ENCODE results near the gene CHMP5.
"Not testable (repeated sequence)": the region's sequence is repeated elsewhere in the genome, so short reads cannot be mapped to it uniquely, and the experiment has no call there.

CHMP5 gene

DNA sequence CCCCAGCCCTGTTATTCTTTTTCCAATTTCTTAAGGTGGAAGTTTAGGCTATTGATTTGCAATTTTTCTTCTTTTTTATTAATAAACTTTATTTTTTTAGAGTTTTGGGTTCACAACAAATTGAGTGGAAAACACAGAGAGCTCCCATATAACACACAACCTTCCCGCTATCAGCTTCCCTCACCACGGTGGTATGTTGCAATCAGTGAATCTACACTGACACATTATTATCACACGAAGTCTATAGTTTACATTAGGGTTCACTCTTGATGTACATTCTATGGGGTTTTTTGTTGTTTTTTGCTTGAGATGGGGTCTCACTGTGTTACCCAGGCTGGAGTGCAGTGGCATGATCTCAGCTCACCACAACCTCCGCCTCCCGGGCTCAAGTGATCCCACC lies 20.7 kb downstream of the CHMP5 start:
- DNase-seq, result no peak

DNA sequence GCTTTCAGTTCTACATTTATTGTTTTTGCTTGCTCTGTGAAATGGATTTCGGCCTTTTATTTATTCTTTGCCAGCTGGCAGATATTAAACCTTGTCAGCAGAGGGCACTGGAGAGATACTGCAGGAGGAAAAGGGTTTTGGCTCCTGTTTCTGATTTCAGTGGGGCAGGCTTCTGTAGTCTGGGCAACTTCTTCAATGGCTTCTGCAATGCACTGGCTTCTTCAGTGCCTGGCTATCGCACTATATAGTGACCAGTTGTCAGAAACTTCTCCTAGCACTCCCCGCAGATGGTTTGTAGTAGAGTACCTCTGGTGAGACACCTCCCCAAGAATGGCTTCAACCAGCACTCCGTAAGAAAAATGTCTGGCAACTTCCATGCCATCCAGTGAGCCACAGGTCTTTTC lies 22.2 kb downstream of the CHMP5 start:
- DNase-seq, result peak; percentile 2

DNA sequence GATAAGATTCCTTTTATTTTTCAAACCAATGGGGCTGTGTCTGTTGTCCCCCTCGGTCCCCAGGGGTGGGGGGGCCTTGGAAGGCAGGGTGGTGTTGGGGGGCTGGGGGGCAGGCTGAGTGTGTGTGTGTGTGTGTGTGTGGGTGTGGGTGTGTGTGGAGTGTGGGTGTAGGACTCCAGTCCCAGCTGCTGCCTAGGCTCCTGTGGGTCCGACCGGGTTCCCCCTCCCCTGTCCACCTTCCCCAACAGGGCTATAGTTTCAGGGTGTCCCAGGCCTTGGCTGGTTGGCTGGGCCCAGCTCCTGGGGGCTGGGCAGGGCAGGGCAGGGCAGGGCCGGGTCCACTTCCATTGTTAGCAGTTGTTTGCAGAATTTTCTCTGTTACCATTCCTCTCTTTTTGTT lies 23.4 kb downstream of the CHMP5 start:
- no peak for DNase-seq

DNA sequence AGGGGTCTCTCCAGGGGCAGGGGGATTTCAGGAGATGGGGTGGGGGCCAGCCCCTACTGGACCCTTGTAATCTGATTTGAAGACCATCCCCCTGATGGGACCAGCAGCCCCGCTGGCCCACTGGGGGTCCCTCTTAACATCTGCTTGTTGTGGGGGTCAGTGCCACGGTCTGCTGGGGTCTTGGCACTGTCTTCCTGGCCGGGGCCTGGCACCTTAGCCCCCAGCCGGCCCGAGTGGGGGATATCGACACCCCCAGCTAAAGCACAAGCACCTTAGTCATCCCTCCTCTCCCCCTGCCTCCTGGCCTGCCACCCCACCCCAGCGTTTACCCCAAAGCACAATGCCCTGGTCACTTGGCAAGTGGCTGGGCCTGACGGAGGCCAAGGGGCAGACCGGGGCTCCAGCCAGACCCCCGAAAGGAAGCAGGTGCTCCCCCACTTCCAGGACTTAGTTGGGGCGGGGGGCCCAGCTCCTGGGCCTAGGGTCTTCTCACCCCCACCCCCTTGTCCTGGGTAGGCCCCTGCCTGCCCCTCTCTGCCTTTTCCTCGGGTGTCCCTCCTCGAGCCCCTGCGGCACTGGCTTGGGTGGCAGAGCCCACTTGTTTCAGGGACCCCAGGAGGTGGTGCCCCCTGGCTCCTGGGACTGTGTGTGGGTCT lies 24.1 kb downstream of the CHMP5 start:
- DNase-seq, result no peak

DNA sequence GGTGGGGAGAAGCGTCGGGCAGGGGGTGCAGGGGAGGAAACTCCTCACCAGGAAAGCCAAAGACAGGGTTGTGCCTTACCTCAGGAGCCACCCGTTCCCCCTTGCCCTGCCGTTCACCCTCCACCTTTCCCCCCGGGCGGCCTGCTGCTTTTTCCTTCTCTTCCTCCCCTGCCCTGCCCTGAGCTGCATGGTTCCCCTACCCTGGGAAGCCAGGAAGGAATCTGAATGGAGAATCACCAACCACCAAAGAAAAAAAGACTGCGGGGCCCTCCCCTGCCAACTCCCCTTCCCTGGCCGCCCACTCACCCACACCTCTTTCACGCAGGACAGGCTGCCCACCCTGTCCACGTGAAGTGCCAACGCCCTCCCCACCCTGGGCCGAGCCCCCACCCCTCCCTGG lies 24.6 kb downstream of the CHMP5 start:
- DNase-seq, result no peak

DNA sequence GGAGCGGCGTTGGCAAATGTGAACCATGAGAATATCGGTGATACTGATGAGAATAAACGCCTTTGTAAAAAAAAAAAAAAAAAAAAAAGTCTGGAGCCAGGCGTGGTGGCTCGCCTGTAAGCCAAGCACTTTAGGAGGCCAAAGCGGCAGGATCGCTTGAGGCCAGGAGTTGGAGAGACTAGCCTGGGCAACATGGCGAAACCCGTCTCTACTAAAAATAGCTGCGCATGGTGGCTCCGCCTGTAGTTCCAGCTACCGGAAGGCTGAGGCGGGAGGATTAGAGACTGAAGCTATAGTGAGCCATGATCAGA lies 25.0 kb downstream of the CHMP5 start:
- no peak for DNase-seq

DNA sequence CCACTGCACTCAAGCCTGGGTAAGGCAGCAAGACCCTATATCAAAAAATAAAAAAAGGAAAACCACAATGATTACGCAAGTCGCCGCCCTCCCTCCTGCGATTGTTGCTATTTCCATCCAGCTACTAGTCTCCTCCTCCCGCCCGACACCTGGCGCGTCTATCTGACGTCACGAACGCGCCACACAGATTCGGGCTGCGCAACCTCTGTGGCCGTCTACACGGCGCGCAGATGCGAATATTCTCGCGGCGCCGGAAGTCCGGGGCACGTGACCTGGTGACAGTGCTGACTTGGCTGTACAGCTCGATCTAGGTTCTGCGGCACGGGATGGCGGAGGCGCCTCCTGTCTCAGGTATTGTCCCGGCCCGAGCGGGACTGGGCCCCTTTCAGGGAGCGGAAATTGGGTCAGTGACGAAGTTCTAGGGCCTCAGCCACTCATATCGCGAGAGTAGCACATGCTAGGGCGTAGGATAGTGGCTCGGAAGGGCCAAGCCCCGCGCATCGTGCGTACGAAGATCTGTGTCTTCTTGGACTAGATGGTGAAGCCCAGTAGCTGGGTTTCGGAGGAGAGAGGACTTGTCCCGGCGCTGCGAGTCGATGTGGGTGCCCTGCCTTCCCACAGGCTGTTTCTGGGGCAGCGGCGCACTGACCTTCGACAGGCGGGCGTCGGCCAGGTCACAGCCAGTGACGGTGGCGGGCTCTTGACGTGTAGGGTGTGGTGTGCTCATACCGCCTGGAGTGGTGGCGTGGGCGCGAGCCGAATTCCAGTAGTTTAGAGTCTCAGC lies 25.6 kb downstream of the CHMP5 start, which contains the start of gene NFX1:
NFX1 (plus strand) TSS at position 270 of the 784 bp plus-strand sequence; CDS start at position 327, 57 bp downstream.
- DNase-seq, result peak; percentile 85

DNA sequence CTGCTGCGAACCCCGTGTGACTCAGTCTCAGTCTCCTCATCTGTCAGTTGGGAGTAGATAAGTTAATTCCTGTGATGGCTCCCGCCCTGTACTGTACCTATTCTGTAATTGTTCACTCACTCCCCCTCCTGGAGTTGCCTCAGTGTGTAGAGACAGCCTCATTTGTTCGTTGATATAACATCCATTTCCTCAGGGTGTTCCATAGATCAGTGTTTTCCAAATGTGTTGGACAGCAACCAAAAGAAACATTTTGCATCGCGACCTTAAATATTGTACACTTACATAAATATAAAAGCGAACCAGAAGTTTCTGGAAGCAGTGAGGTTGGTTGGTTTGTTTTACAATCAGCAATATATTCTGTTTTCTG lies 26.2 kb downstream of the CHMP5 start:
- no peak for DNase-seq

DNA sequence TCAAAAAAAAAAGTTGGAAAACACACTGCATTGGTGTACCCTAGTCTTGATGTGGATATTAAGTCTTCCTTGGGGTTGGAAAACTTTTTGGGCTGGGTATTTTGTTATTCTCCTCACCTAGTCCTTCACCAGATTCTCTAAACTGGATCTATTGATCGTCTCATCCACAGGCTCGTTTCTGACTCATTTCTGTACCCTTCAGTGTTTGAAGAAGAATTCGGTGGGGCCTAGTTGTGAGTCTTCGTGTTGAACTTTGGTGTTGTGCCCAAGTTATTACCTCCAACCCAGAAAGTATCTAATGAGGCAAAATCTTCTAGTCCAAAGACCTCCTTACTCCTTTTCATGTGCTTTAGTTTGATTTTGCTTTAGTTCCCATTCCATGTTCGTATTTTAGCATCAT lies 27.1 kb downstream of the CHMP5 start:
- DNase-seq, result no peak

DNA sequence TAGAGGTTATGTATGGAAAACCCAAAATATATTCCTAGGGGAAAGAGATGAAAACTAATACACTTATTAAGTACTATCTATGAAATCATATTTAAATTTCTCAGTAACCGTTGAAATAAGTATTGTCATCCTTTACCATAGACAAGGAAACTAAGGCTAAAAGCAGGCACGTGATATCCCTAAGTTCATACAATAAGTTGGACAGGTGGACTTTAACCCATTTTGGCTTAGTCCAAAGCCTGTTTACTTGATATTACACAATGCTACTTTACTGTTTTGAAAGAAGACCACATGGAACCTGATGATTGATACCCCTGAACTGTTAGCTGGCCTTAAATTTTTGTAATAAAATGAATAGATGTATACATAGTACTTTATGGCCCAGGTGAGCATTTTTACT lies 28.9 kb downstream of the CHMP5 start:
- DNase-seq, result no peak

DNA sequence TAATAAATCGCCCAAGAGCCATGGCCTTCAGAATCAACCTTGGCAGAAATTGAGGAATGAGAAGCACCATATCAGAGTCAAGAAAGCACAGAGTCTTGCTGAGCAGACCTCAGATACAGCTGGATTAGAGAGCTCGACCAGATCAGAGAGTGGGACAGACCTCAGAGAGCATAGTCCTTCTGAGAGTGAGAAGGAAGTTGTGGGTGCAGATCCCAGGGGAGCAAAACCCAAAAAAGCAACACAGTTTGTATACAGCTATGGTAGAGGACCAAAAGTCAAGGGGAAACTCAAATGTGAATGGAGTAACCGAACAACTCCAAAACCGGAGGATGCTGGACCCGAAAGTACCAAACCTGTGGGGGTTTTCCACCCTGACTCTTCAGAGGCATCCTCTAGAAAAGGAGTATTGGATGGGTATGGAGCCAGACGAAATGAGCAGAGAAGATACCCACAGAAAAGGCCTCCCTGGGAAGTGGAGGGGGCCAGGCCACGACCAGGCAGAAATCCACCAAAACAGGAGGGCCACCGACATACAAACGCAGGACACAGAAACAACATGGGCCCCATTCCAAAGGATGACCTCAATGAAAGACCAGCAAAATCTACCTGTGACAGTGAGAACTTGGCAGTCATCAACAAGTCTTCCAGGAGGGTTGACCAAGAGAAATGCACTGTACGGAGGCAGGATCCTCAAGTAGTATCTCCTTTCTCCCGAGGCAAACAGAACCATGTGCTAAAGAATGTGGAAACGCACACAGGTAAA lies 30.0 kb downstream of the CHMP5 start:
- no peak for DNase-seq

DNA sequence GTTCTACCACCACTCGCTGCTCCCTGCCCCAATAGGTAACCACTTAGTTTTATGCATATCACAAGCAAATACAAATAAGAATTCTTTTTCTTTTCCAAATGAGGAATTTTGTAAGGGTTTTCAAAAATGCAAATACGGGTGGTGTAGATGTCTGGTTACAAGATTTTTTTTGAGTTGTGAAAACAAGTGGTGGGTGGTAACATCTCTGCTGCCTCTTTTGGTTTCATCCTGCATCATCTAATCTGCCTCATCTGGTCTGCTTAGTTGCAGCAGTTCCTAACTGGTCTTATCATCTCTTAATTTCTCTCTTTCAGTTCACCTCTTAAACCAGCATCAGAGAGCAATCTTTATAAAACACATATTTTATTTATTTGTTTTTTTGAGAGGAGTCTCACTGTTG lies 30.7 kb downstream of the CHMP5 start:
- DNase-seq, result no peak

DNA sequence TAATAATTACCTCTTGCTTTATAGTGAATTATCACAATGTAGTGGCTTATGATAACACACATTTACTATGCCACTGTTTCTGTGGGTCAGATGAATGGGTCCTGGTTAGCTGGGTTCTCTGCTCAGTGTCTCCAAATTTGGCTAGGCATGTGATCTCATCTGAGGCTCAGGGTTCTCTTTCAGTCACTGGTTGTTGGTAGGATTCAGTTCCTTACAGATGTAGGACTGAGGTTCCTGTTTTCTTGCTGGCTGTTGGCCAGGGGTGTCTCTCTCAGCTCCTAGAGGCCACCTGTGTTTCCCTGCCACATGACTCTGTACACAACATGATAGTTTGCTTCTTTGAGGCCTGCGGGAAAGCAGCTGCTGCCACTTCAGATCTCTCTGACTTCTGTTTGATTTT lies 32.6 kb downstream of the CHMP5 start:
- no peak for DNase-seq

DNA sequence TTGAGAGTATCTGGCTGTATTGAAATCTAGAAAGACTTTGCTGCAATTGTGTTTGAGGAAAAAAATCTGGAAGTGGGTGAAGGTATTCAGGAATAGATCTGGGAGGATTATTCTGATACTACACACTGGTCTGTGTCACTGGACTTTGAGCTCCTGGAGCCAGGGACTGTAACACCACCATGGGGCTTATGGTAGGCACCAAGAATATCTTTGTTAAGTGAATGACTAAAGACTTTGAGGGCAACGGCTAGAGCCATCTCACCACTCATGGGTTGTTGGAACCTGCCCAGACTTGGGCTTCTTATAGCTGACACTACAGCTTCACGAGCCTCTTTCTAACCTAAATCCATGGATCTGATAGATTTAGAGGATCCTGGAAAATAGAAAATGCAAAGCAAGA lies 35.7 kb downstream of the CHMP5 start:
- DNase-seq, result no peak

DNA sequence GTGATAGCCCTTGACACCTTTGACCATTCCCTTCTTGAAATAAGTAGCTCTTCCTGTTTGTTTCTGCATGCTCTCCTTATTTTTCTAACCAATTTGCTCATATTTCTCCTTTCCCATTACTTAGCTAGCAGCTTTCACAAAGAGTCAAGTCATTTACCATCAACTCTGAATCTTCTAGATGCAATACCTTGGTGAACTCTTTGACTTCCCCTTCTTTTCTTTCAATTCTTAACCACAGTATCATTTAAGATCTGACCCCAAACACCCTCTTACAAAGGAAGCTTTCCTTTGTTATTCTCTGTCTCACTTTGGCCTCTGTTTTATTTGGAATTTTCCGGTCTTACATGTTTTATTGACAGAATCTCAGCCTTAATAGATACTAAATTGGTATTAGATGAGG lies 39.5 kb downstream of the CHMP5 start:
- no peak for DNase-seq

DNA sequence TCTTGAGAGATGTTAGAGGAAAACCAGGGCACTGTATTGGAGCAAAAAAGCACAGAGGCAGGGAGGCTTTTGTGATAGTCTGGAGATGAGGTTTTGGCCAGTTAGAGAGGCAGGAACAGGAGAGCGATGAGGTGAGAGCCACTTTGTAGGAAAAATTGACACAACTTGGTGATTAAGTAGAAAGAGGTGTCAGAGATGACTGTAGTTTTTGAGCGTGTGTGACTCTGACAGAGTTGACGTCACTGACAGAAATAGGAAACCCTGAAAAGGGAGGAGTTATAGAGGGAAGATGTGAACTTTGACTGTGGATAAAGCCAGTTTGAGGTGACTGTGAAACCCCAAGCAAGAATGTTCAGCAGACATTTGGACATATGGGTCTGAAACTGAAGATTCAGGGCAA lies 41.2 kb downstream of the CHMP5 start:
- DNase-seq, result no peak

DNA sequence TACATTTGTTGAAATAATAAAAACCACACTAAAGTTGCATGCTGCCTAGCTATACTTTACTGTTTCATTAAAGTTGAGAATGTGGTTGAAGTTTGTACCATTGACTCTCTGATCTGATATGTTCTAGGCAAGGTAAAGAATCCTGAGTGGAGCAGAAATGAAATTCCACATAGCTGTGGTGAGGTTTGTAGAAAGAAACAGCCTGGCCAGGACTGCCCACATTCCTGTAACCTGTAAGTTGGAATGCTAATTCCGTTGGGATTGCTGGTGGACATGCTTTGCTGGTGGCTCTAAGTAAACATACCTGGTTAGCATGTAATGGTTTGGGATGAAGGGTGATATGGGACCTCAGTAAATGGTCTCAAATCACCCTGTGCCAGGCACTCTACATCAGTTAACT lies 42.2 kb downstream of the CHMP5 start:
- no peak for DNase-seq

DNA sequence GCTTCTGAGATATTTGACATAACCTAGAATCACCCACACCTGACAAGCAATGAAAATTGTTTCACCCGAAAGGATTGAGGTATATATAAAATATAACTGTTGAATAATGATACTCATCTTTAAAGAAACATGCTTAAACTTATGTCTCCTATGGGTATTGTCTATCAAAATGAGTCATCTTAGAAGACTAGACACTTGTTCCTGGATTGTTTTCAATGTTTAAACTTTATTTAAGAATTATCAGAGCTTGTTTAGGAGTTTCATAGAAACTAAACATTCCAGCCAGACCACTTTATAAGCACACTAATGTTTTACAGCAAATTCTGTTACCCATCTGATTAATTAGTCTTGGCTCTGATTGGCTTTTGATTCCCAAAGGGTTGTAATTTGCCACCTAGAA lies 45.1 kb downstream of the CHMP5 start:
- DNase-seq, result no peak

DNA sequence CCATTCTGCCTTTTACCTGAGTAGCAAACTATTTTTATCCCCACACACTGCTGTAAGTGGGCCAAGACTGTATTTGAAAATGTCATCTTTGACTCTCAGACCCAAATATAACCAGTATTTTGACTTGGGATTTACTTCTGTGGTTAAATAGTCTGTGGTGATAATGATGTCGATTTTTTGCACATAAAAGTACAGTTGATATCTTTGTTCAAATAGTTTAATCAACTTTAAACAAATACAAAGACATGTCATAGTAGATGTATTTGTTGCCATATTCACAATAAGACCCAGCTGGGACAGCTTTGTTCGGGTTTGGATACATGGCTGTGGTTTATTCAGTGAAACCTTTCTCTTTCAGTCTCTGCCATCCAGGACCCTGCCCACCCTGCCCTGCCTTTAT lies 45.9 kb downstream of the CHMP5 start:
- DNase-seq, result no peak

DNA sequence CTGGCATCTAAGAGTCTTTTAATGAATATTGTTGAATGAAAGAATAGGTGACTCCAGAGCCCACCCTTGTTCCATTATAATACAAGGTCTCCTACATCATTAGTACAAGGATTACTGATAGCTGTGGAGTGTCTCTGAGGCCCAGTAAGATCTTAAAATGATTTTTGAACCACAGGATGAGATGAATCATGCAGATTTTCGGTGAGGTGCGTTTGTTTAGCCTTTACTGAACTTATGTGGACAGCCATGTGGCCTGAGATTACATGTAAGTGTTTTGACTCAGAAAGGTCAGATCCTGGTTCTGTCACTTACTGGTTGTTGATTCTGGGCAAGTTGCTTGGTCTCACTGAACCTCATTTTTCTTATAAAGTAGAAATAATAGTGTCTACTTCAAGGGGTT lies 47.1 kb downstream of the CHMP5 start:
- no peak for DNase-seq

DNA sequence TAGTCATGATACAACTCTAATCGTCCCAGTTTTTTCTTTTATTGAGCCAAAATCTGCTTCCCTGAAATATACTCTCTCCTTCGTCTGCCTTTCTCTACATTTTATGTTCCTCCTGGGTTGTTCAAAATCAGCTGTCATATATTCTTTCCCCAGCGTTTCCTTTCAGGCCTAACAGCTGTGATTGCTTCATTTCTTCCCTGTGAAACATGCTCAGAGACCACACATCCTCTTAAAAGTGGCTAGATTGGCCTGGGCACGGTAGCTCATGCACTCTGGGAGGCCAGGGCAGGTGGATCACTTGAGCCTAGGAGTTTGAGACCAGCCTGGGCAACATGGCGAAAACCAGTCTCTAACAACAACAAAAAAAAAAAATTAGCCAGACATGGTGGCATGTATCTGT lies 50.5 kb downstream of the CHMP5 start:
- DNase-seq, result no peak

DNA sequence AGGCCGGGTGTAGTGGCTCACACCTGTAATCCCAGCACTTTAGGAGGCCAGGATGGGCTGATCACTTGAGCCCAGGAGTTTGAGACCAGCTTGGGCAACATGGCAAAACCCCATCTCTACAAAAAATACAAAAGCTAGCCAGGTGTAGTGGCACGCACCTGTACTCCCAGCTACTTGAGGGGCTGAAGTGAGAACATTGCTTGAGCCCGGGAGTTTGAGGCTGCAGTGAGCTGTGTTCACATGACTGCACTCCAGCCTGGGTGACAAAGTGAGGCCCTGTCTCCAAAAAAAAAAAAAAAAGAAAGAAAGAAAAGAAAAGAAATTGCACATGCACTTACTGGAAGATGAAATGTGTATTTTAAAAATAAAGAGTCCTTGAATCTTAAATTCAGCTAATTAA lies 52.3 kb downstream of the CHMP5 start:
- DNase-seq, result not testable (repeated sequence)

DNA sequence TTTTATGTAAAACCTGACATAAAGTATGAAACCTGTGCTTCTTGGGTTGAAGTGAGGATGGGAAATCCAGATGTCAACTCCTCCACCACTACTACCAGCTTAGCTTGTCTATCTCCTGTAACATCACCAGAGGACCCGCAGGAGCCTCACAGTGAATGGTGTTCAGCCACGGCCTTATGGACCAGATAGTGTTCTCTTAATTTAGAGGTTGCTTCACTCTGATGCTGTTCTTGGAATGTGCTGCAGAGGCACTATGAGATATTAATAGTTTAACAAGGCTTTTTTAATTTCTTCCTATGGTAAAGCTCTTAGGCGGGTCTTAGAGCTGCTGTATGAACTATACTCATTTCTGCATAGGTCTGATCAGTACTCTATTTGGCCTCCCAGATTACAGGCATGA lies 53.4 kb downstream of the CHMP5 start:
- no peak for DNase-seq

DNA sequence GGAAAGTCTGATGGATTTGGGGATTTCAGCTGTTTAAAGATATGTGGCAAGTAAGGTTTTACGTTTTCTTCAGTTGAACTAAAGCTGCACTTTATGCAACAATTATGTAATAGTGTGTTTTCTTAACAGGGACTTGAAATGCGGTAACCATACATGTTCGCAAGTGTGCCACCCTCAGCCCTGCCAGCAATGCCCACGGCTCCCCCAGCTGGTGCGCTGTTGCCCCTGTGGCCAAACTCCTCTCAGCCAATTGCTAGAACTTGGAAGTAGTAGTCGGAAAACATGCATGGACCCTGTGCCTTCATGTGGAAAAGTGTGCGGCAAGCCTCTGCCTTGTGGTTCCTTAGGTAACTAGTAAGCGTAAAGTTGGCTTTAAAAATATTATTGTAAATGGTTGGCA lies 53.9 kb downstream of the CHMP5 start:
- DNase-seq, result no peak

DNA sequence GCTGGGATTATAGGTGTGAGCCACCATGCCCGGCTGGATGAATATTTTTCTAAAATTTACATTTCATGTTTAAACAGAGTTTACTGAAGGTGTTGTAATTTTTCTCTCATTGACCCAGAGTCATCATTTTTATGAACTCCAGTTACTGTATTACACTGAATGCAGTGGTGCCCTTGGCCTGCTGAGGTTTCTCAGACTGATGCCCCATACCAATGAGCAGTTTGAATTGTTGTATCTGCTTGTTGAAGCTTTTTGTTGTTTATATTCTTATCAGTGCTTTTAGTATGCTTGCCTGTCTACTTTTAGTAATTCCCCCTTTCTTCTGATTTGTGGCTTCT lies 55.4 kb downstream of the CHMP5 start:
- DNase-seq, result no peak

All from NCI-H2227 treated with DMSO at 0.1 percent for 48 hours (cell line).